Measurements from ENCODE around the gene TSC1.

- TF ChIP-seq CTCF (IDR thresholded peaks at IDR 0.05): no peak
- no peak for TF ChIP-seq POLR2A (IDR thresholded peaks at IDR 0.05)
Measured at GRCh38 chr9:132846109-132846917, 98.1 kb downstream of the TSC1 start.

All from testis (tissue), 2 donors.